HG02943 (cell line): Measurements from ENCODE around the gene MAPT.
"Not testable (repeated sequence)": the region's sequence is repeated elsewhere in the genome, so short reads cannot be mapped to it uniquely, and the experiment has no call there.

ENCODE experiments used
- ATAC-seq: cut with Tn5 transposase; IDR thresholded peaks from one replicate; pipeline ENCODE4 v1.9.1; 2021; ENCODE audit warnings: mild to moderate bottlenecking, low read depth, moderate library complexity; ENCODE audit not compliant: unreplicated experiment

The MAPT gene

GRCh38 chr17:45896803-45897693, 2.7 kb downstream of the MAPT start:
- no peak for ATAC-seq

GRCh38 chr17:45900136-45900535, 5.8 kb downstream of the MAPT start:
- no peak for ATAC-seq

DNA sequence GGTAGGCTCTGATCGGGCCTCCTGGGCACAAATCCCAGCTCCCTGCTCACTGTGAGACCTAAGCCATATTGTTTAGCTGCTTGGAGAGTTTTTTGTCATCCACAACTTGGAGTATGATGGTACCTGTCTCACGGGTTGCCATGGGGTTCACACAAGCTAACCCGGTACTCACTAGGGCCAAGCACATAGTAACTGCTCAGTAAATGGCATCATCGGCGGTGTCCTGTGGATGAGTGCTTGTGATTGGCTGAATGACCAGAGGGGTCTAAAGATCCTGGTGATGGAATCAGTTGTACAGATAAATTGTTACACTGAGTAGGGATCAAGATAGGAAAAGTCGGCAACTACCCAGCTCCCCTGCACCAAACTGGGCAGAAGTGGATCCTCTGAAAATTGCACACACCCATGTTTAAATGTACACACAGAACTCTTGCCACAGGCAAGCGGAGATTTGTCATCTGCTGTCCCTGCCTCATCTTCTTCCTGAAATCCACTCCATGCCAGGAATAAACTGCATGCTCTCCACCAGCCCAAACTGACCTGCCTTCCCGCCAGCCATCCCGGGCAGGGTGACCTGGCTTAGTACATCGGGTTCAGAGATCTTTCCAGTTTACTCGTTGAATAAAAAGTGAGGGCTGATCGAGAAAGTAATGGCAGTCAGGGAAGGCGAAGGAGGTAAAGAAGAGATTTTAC, 6.5 kb downstream of the MAPT start:
- no peak for ATAC-seq

- ATAC-seq = no peak
Observed at GRCh38 chr17:45902892-45903346, 8.6 kb downstream of the MAPT start.

GRCh38 chr17:45904866-45905265, 10.5 kb downstream of the MAPT start:
- no peak for ATAC-seq

GRCh38 chr17:45905814-45906213, 11.5 kb downstream of the MAPT start:
- no peak for ATAC-seq

GRCh38 chr17:45906237-45906636, 11.9 kb downstream of the MAPT start:
- ATAC-seq = no peak

GRCh38 chr17:45906927-45907622, 12.7 kb downstream of the MAPT start:
- ATAC-seq = no peak

GRCh38 chr17:45907750-45908395, 13.5 kb downstream of the MAPT start:
- ATAC-seq = no peak

DNA sequence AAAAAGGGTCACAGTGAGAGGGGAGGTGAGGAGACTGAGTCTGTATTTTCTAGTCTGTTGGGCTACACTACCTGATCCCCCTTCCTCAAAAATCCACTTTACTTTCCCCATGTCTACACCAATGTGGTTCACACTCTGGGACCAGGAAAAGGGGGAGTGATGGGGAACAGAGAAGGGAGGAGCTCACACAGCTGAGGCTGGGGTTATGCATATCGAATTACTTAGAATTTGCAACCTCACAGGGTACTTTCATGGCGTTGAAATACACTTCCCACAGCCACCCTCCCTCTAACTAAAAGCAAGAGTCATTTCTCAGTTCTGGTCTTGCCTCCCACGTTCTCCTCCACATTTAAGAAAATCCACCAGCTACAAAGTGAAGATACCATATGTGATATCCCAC, 14.1 kb downstream of the MAPT start:
- no peak for ATAC-seq

DNA sequence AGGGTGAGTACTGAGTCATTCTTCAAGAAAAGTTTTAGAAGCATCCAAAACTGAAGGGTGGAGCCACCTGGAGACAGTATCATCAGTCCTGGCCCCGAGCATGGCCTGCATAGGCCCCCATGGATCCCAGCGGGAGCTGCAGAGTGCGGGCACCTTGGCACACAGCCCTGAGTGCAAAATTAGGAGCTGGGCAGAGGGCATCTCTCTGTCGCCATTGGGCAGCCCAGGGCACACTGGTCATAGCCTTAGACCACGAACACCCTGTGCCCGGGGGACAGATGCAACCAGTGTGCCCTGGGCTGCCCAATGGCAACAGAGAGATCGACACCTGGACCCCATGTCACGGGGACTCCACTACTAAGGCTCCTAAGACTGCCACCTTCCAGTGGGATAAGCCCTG, 14.6 kb downstream of the MAPT start:
- ATAC-seq = no peak

DNA sequence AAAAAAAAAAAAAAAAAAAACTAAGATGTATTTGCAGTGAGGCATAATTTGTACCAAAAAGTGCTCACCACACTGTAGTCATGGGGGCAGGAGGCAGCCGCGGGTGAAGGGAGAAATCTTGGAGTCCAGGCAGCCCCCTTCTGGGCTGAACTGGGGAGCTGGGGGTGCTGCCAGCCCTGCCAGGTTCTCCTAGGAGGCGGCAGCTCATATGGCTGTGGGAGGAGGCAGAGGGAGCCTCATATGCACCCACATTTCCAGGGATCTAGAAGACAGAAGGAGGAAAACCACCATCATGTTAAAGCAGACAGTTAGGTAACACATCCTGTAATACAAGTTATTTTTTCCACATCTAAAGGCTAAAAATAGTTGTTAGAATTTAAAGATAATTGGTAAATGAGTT, 16.3 kb downstream of the MAPT start:
- no peak for ATAC-seq

DNA sequence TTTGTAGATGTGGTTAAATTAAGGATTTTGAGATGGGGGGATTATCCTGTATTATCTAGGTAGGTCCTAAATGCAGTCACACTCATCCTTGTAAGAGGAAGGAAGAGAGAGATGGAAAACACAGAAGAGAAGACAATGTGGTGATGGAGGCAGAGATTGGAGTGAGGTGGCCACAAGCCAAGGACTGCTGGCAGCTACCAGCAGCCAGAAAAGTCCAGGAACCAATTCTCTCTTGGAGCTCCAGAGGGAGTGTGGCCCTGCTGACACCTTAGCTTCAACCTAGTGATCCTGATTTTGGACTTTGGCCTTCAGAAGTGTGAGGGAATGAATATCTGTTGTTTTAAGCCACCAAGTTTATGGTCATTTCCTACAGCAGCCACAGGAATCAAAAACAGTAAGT, 18.0 kb downstream of the MAPT start:
- no peak for ATAC-seq

GRCh38 chr17:45913030-45913429, 18.7 kb downstream of the MAPT start:
- ATAC-seq = not testable (repeated sequence)

- no peak for ATAC-seq
Observed at GRCh38 chr17:45914047-45914717, 19.8 kb downstream of the MAPT start.

- ATAC-seq = no peak
Observed at GRCh38 chr17:45915263-45915662, 20.9 kb downstream of the MAPT start.

GRCh38 chr17:45917081-45917480, 22.7 kb downstream of the MAPT start:
- ATAC-seq = no peak

GRCh38 chr17:45918241-45918745, 23.9 kb downstream of the MAPT start:
- ATAC-seq = no peak

- ATAC-seq = no peak
Observed at GRCh38 chr17:45919136-45919535, 24.8 kb downstream of the MAPT start.

DNA sequence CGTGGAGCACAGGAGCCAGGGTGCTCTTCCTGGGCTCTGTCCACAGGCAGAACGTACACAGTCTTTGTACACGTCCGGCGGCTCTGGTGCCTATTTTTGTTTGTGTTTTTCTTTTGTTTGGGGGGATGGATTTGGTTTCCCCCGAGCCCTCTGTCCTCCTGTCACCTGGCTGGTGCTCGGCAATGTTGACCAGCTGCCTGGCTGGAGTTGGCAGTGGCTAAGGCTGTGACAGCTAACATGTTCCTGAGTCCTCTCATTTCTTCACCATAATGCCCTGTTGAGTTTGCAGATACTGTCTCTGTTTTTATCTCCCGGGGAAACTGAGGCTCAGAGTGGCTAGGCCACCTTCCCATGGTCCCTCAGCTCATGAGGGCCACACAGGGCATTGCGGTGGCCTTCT, 25.7 kb downstream of the MAPT start:
- ATAC-seq = no peak
